Inflammatory macrophage treated with lipopolysaccharide for 4 hours (primary cell): ENCODE measurements around the gene C5orf63.
"Not testable (repeated sequence)": the region's sequence is repeated elsewhere in the genome, so short reads cannot be mapped to it uniquely, and the experiment has no call there.

Experiments
- DNase-seq: peaks from one replicate; pipeline ENCODE4 v3.0.0-alpha.2; 2020

C5orf63 gene

DNA sequence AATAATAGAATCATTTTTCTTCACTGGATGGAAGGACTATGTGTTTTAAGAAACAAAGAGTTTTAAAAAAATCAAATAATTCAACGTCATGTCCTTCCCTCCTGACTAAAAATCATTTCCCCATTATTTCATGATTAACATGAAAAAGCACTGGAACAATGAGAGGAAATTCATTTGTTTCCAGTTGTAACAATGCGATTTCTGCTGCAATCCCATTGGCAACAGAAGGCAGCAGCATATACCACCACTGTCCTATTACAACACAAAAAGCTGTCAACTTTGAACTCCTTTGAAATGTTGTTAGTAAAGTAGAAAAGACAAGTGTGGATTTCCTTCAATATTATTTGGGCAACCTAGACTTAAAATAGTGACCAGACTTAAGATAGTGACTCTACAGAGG is 3.1 kb downstream of the C5orf63 start:
- DNase-seq: no peak

DNA sequence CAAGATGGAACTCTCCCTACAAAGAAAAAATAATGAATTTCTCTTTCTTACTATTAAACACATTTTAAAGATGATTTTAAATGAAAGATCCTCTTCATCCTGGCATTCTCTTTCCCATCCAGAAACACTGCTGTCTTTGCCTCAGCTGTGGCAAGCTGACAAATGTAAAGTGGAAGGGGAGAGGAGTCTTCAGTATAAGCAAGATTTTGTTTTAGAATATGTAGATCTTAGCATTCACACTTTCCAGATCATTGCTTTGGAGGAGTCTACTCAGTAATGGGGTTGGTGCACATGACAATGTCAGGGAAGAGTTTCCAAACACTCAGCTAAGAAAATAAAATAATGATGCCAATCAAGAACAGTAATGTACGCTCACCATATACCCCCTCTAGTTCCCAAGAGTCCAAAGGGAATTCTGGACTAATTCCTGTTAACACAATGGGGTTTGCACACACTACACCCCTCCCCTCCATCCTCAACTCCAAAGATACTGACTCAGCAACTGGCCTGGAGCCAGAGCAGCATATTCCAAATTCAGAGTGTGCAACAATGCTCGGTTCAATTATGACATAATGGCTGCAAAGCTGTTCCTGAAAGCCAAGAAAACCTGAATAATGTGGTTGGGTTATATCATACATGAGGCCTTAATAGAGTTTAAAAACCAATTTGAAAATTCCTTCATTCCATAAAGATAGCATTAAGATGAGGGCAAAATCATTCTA is 4.6 kb downstream of the C5orf63 start:
- no peak for DNase-seq

DNA sequence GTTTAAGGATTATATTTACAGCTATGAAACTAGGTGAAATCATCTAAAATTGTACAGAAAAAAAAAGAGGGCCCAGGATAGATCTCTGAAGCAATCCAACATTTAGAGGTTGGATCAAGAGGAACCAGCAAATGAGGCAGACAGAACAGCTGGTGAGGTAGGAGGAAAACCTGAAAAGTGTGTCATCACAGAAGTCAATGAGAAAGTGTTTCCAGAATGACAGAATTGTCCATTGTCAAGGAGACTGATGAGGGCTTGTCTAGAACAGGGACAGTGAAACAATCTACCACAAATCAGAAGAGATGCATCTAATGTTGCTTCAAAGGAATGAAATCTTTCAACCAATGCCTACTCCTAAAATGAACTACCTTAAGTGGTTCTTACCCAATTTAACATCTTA is 6.6 kb downstream of the C5orf63 start:
- no peak for DNase-seq

DNA sequence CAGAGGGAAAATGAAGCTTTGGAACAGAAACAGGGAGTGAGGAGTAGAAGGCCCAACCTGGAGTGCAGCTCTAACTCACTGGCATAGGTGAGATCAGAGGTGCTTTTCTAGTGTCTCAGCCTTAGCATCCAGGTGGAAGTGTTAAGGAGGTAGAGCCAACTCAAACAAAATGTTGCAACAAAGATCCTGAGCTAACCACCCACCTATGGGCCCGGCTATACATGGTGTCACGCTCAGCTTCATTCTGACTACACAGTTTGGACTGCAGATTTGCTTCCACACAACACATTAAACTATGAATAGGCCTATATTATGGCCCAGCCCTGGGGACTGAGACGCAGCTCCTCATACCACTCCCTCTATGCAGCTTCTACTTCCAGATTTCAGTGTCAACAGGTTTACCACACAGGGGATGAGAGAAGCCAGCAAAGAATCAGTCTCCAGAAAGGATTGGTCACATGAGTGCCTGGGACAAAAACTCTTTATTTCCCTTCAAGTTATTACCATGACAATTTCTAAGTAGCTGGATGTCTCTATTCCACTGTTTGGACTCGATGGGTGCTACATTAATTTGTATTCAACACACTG is 9.0 kb downstream of the C5orf63 start:
- DNase-seq: no peak

DNA sequence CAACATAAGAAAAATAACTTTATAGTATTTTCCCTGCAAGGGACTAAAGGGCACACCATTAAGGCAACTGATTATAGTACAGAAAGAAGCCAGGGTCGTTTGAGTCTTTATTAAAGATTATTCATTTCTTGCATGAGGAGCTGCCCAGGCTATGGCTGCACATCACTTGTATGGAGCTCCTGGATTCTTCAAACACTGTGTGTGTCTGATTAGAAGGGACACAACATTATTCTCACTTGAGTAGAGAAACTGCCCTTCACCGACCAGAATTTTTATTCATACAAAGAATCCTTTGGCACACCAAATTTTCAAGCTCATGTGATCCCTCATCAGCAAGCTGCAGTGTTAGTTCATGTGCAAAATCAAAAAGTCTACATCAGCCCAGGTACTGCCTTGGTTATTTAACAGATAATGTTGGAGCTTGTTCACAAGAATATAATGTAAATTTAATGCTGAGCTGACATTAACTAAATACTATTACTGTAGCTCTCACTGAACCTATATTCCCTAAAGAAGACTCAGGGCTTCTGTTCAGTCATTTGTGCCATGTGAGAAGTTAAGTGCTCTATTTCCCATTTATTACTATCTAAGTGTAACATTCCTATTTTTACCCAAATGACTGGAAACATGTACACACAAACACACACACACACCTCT is 9.9 kb downstream of the C5orf63 start:
- no peak for DNase-seq

DNA sequence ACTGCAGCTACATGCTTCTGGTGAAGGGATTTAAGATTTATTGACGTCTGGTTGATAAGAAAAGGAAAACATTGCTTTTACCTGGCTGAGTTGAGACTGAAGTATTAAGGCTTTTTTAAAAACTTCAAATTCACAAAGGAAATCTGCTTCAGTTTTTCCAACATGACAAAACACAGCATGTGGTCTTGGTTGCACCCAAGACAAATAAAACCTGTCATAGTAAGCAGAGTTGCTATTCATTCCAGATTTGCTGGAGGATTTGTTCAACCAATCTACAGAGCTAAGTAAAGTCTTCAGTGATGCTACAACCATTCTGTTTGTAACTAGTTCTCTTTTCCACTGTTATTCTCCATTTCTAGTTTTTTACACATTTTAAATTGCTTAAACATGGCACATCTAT is 11.3 kb downstream of the C5orf63 start:
- no peak for DNase-seq

DNA sequence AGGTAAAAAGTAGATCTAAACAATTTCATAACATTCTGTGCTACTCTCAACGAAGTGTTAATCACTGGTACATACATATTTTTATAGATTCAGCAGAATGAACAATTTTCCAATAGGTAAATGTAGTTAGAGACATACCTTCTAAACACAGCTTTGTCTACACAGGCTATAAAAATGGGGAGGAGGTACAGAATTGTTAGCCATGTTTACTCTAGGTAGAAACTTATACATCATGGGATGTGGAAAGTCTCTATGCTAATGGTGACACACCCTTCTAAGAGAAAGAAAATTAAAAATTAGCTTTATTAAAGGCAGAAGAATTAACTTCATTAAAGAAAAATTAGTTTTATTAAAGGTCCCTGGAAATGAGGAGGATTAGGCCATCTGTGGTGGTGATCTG is 11.8 kb downstream of the C5orf63 start:
- DNase-seq: no peak

DNA sequence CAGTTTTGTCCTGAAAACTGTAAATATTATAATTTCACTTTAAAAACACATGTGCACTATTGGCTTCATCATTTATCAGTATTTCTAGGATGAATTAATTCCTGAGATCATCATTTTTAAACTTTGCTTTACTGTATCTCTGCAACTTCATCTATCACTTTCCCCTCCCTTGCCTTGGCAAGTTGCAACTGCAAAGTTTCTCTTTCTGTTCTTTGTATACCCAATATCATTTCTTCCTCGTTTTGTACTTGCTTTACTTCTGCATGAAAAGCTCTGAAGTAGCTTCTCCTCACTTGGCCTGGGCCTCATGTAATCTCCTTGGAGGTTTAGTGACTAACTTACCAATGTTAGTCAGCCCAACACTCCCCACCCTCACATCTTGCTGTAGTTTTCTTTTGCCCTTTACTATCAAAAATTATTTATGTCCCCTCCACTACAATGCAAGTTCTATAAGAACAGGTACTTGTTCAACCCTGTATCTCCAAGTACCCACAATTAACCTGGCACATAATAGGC is 12.8 kb downstream of the C5orf63 start:
- peak; percentile 41 for DNase-seq

DNA sequence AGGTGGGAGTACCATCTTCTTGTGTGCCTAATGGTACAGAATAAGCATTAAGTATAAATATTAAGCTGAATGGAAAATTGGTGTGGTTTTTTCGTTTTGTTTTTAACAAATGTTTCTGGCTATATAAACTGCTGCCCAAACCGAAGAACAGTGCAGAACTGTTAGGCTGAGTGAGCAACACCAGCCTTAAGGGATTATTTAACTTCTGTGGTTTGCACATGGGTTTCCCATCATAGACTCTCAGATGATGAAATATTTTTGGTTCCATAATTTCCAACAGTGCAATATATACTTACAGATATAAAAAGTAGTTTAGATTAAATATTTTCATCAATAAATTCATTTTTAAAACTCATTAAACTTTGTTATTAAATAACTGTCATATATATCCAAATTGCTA is 16.4 kb downstream of the C5orf63 start:
- peak; percentile 37 for DNase-seq

DNA sequence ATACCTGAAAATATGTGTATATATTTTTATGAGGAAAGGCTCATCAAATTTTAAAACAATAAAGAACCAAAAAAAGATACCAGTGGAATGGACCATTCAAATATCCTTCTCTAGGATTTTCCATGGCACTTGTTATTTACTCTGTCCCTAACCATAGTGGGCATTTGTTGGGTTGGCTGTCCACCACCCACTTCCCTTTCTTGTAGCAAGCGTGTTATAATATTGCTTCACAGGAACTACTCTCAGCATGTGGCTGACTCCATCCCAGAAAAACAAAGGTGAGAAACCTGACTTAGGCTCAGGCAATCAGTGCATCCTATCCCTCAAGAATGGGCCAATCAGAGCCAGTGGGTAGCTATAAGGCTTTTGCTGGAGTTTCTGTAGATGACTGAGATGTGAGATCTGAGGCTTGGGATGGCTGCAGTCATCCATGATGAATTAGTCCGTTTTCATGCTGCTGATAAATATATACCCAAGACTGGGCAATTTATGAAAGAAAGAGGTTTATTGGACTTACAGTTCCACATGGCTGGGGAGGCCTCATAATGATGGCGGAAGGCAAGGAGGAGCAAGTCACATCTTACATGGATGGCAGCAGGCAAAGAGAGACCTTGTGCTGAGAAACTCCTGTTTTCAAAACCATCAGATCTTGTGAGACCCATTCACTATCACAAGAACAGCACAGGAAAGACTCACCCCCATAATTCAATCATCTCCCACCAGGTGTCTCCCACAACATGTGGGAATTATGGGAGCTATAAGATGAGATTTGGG is 17.2 kb downstream of the C5orf63 start:
- no peak for DNase-seq

DNA sequence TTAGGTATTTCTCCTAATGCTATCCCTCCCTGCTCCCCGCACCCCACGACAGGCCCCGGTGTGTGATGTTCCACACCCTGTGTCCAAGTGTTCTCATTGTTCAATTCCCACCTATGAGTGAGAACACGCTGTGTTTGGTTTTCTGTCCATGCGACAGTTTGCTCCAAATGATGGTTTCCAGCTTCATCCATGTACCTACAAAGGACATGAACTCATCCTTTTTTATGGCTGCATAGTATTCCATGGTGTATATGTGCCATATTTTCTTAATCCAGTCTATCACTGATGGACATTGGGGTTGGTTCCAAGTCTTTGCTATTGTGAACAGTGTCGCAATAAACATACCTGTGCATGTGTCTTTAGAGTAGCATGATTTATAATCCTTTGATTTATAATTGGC is 19.8 kb downstream of the C5orf63 start:
- not testable (repeated sequence) for DNase-seq

DNA sequence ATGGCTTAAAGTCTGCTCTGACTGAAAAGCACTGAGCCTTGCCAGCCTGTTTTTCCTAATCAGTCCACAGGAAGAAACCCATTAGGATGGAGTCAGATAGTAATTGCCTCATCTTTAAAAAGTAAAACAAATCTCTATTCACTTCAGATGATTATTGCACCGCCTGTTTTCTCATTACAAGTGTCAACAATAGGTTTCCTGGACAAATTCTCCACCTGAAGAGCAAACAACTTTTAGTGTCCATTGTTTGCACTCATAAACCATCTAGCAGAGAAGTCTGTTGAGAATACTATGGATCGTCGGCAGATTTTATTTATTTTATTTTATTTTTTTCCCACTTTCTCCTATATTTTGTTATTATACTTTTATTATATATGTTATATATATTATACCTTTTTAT is 20.3 kb downstream of the C5orf63 start:
- DNase-seq: no peak

DNA sequence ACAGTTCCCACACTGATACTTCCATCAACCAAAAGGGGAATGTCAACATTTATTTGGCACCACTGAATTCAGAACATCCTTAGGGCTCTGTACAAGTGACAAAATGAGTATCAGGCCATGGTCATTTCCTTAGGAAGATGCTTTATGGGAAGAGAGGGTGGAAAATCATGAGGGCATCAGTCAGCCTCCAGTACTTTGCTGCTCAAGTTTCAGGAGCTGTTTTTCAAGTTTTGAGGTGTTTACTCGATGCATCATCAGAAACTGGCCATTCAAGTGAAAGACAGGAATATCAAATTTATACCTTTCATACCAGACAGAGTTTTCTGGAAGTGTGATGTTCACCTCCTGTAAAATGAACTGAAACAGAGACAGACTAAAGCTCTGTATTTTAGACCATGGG is 21.7 kb downstream of the C5orf63 start:
- no peak for DNase-seq

DNA sequence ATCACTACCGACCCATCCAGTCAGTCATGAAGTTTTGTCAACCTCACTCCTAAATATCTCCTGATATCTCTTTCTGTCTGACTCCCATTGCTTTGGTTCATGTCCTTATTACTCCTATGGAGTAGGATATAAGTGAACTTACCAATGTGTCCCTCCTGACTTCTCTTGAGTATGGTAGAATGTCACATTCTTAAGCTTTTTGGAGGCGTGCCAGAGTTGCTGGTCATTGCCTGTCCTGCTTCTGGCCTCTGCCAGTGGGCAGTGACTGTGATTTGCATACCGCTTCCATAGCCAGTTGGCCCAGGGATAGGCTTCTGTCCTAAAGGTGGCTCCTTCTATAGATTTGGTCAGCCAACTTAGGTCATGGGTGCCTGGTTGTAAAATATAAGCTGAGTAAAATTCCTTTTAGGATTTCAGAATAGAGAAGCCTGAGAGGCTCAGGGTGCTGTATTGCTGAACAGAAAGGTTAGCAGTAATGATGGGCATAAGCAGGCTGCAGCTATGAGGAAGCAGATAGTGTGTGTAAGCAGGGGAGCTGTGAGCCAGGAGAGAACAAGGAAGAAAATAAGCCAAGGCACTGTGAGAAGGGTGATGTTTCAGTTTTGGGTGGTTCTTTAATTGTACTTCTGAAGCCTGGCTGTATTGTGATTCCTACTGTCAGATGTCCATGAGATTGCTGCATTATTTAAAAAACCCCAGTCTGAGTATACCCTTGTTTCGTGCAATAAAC is 26.8 kb downstream of the C5orf63 start:
- DNase-seq: no peak

DNA sequence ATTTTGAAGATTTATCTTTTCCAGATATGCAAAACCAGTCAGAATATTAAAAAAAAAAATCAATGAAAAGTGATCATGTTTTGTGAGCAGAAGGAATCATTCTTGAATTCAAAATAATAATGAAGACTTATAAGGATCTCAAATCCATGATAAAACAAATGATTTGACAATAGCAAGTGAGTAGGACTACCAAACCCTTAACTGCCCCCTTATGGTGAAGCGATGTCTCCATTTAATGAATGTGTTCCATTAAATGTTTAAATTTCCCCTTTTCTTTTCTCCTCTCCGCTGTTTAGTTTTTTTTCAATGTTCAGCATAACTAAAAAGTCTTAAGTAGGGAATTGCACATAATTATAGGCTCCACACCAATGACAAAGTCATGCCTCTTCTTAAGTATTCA is 30.7 kb downstream of the C5orf63 start:
- DNase-seq: no peak

DNA sequence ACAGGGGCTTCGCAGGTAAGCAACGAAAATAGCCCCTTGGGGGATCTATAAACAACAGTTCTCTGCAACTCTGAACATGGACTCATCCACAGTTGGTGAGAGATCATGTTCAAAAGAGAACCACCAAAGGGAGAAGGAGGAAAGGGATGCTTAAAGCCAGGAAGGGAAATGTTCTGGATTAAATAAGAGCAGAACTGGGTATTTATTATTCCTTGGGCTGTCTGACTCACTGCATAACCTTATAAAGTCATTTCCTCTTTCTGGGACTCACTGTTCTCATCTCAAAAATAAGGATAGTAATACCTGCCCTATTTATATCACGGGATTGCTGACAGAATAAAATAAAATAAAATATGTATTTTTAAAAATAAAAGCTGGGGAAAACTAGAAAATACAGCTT is 31.7 kb downstream of the C5orf63 start:
- no peak for DNase-seq

DNA sequence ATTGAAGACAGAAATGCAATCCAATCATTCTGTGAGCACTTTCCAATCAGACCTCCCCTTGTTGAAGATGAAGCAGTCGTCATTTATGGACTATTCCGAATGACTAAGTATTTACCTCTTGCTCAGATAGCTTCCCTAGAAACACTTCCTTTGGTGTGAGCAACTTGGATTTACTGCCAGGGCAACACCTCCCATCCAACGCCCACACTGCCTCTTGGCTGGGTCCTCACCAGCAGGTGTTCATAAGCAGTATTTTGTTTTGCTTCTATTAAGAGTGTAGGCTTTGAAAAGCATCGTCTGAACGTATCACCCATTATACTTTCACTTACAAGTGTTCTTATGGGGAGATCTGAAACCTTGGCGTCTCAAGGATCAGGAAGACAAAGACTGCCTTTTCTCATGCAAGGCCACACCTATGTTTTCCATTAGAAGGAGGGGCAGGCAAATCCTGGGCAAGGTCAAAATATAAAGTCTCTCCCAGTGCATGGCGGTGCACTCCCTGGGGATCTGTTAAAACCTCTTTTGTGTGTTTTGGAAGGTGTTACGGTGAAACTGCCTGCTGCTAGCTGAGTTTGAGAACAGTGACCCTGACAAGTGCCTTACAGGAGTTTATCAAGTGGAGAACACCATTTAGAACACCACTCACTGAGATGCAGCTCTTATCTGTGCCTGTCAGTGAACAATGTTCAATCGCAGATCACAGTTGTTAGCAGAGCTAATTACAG is 32.3 kb downstream of the C5orf63 start:
- no peak for DNase-seq

DNA sequence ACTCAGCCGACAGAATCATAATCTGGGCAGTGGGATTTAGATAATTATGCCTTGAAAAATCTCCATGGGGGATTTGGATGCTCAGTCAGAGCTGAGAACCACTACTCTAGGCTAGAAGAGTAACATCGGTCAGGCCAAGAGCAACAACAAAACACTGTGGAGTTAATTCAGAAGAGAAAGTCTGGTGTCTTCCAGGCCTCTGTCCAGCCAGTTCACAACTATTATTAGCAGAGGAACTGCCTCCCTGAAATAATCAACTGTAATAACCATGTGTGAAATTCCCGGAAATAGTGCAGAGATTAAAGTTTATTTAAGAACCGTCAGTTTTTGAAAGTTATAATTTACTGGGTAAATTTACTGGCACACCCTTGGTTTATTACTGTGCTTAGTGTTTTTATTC is 34.8 kb downstream of the C5orf63 start:
- no peak for DNase-seq

DNA sequence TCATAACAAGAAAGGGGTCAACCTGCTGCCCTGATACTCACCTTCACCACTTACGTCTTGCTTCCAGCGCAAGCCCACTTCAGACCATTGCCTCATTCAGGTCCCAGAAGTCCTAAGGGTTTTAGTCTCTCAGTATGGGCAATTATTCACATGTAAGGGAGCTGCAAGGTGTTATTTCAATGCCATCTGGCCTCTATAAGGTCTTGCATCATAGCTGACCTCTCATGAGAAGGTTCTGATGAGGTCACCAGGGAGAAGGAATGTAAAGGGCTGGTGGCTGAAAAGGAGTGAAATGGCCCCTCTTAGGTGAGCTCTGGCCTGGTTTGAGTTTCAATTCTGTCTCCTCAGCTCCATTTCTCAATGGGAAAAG is 41.5 kb downstream of the C5orf63 start:
- DNase-seq: no peak

DNA sequence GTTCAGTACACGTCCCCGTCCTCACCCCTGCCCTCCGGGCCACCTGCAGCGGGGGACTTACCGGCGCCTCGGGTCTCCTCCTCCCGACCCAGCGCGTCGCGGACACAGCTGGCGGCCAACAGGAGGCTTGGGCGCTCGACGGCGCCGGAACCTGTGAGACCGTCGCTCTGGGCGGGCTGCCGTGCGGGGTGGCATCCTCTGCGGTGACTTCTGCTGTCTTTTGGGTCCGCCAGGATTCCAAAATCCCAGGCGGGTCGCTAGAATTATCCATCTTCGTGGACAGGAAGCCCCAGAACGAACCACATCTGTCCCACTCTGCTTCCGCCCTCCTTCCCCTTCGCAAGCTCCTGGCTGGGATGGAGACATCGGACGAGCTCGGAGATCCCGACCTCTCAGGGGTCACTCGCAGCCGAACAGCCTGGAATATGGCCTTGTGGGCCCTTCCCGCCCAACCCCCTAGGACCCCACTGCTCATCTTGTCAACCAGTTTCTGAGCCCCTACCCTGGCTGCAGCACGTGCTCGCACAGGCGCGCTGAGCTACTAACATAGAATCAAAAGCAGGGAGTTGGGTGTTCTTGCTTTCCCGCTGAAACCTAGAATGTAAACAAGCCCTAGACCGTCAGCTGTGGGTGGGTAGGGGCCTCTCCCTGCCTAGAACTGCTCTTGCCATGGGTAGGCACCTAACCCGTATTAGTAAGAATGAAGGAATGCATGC is 42.0 kb downstream of the C5orf63 start:
- DNase-seq: peak; percentile 12
